Colonic mucosa (tissue), 4 donors: Measurements from ENCODE around the gene CERCAM. TPM values are rescaled to one million over a fixed set of nuclear protein-coding genes. Genes with fewer than 3 reads are reported as not detected.
A peak's percentile ranks its signal among the peaks of the same experiment; 100 is the strongest.

Experiments used
- DNase-seq: peaks from one replicate; pipeline ENCODE4 v3.0.0-alpha.2; 2020
- H3K27ac ChIP-seq: fragments of 200-600 bp; one replicate; pipeline ENCODE4 v1.8.0; 2021
- H3K27me3 ChIP-seq: fragments of 200-600 bp; one replicate; pipeline ENCODE4 v1.8.0; 2021
- H3K36me3 ChIP-seq: fragments of 200-600 bp; one replicate; pipeline ENCODE4 v1.8.0; 2021
- H3K4me1 ChIP-seq: fragments of 200-600 bp; one replicate; pipeline ENCODE4 v1.8.0; 2021; ENCODE audit warnings: mild to moderate bottlenecking
- H3K4me3 ChIP-seq: fragments of 200-600 bp; one replicate; pipeline ENCODE4 v1.8.0; 2021
- H3K9ac ChIP-seq, 2 donors: one replicate each; pipeline ENCODE4 v1.7.0; 2013; ENCODE audit warnings: control low read depth in 2 of 2, low read depth in 2 of 2, low read length in 2 of 2
- H3K9me3 ChIP-seq: fragments of 200-600 bp; one replicate; pipeline ENCODE4 v1.8.0; 2021
- CTCF ChIP-seq: fragments of 200-600 bp; IDR thresholded peaks from one replicate; pipeline ENCODE4 v1.8.0; 2022; ENCODE audit warnings: antibody characterized with exemption, mild to moderate bottlenecking
- intact Hi-C: fragments of 100-400 bp; cut with DNase I; formaldehyde crosslinking; loops from one replicate; pipeline ENCODE4 v1.14.1; 2022
- total RNA-seq, 2 donors: library from RNA; stranded (reverse); fragmentation: NEBNext Ultra II Directional in 1 of 2; extraction: Animal tissue kit (Norgen Biotek cat#: 25700) in 1 of 2; gene quantifications; one replicate each; pipeline ENCODE4 v1.2.1, GENCODE V29; 2021
- donor health status: healthy.
- donor health status: DM: no; HTN: no; CAD: no.
- donor health status: DM: no; HTN: no; CAD: no.

Gene CERCAM
- total RNA-seq, 2 donors from 2014 or later, result 4.9 to 9.3 TPM

- Histone ChIP-seq H3K9me3 (no peaks in the 10 kb centered on the region), H3K4me1 (no peaks in the 10 kb centered on the region), H3K9ac (peak overlapping the region; percentile 79 to 87), H3K27me3 (no peaks in the 10 kb centered on the region), H3K27ac (peak overlapping the region; percentile 72), H3K36me3 (no peaks in the 10 kb centered on the region), H3K4me3 (peak overlapping the region; percentile 90)
- peak; percentile 81 for DNase-seq
- no peak for TF ChIP-seq CTCF
- intact Hi-C loops, result no loop called here
These were observed 36.0 kb downstream of the CERCAM start for GRCh38 chr9:128456613-128457061.

GRCh38 chr9:128457207-128457606 is 36.5 kb downstream of the CERCAM start:
- no peaks in the 10 kb centered on the region for H3K9me3 ChIP-seq
- no peak for TF ChIP-seq CTCF
- H3K27me3 ChIP-seq, result no peaks in the 10 kb centered on the region
- no peak overlapping the region for H3K9ac ChIP-seq
- intact Hi-C loops, result no loop called here
- no peak overlapping the region for H3K27ac ChIP-seq
- no peak for DNase-seq
- peak overlapping the region; percentile 90 for H3K4me3 ChIP-seq
- H3K36me3 ChIP-seq, result no peaks in the 10 kb centered on the region
- no peaks in the 10 kb centered on the region for H3K4me1 ChIP-seq

GRCh38 chr9:128459011-128459410 is 38.4 kb downstream of the CERCAM start:
- Histone ChIP-seq H3K27ac (no peak overlapping the region), H3K36me3 (no peaks in the 10 kb centered on the region), H3K27me3 (no peaks in the 10 kb centered on the region), H3K4me1 (no peaks in the 10 kb centered on the region), H3K4me3 (no peak overlapping the region), H3K9ac (no peak overlapping the region), H3K9me3 (no peaks in the 10 kb centered on the region)
- DNase-seq, result no peak
- intact Hi-C loops, result no loop called here
- TF ChIP-seq CTCF, result no peak

- Histone ChIP-seq H3K9me3 (no peaks in the 10 kb centered on the region), H3K36me3 (no peaks in the 10 kb centered on the region), H3K9ac (no peak overlapping the region), H3K27me3 (no peaks in the 10 kb centered on the region), H3K4me3 (no peak overlapping the region), H3K4me1 (no peaks in the 10 kb centered on the region), H3K27ac (no peak overlapping the region)
- intact Hi-C loops, result no loop called here
- TF ChIP-seq CTCF, result no peak
- no peak for DNase-seq
These were observed 48.4 kb downstream of the CERCAM start for GRCh38 chr9:128469070-128469469.

GRCh38 chr9:128470560-128470959 is 49.9 kb downstream of the CERCAM start:
- intact Hi-C loops, result no loop called here
- Histone ChIP-seq H3K4me1 (no peaks in the 10 kb centered on the region), H3K9me3 (no peaks in the 10 kb centered on the region), H3K36me3 (no peaks in the 10 kb centered on the region), H3K9ac (no peak overlapping the region), H3K4me3 (no peak overlapping the region), H3K27ac (no peak overlapping the region), H3K27me3 (no peaks in the 10 kb centered on the region)
- DNase-seq, result no peak
- no peak for TF ChIP-seq CTCF

- DNase-seq, result no peak
- Histone ChIP-seq H3K4me3 (no peak overlapping the region), H3K36me3 (peaks cover 4% of the 10 kb centered on the region), H3K9me3 (no peaks in the 10 kb centered on the region), H3K27ac (no peak overlapping the region), H3K4me1 (no peaks in the 10 kb centered on the region), H3K27me3 (no peaks in the 10 kb centered on the region), H3K9ac (no peak overlapping the region)
- intact Hi-C loops, result no loop called here
- no peak for TF ChIP-seq CTCF
These were observed 52.4 kb downstream of the CERCAM start for GRCh38 chr9:128473104-128473503.
